GM23338 (cell line): ENCODE data around the gene MAST4. TPM values are rescaled to one million over a fixed set of nuclear protein-coding genes. Genes with fewer than 3 reads are reported as not detected.

Experiments used
- ATAC-seq: fragments of 200-7000 bp; cut with Tn5 transposase; 3 replicates; pipeline ENCODE4 v1.9.1; 2020
- DNase-seq: peaks from one replicate; pipeline ENCODE4 v3.0.0-alpha.2; 2015; ENCODE audit warnings: low spot score
- H2AFZ ChIP-seq: fragments of 200-600 bp; sonication (generic); 2 replicates; pipeline ENCODE4 v1.8.0; 2016; ENCODE audit warnings: antibody characterized with exemption, mild to moderate bottlenecking, moderate library complexity
- H3F3A ChIP-seq: fragments of 200-600 bp; sonication (generic); replicated peaks from 2 replicates; pipeline ENCODE4 v1.8.0; 2017; ENCODE audit warnings: antibody characterized with exemption, mixed run types, low read depth
- H3K27ac ChIP-seq: fragments of 200-600 bp; sonication (generic); 2 replicates; pipeline ENCODE4 v1.6.1; 2016; ENCODE audit warnings: low read depth
- H3K27me3 ChIP-seq: fragments of 200-600 bp; sonication (generic); 2 replicates; pipeline ENCODE4 v1.8.0; 2016; ENCODE audit warnings: mild to moderate bottlenecking, mixed run types, moderate library complexity; ENCODE audit not compliant: insufficient read depth
- H3K36me3 ChIP-seq: fragments of 200-600 bp; sonication (generic); 2 replicates; pipeline ENCODE4 v1.8.0; 2016; ENCODE audit warnings: mild to moderate bottlenecking; ENCODE audit not compliant: insufficient read depth
- H3K4me1 ChIP-seq: fragments of 200-600 bp; sonication (generic); 2 replicates; pipeline ENCODE4 v1.8.0; 2016; ENCODE audit warnings: mild to moderate bottlenecking, moderate library complexity; ENCODE audit not compliant: insufficient read depth
- H3K4me2 ChIP-seq: fragments of 200-600 bp; sonication (generic); 2 replicates; pipeline ENCODE4 v1.7.1; 2017; ENCODE audit warnings: mixed run types
- H3K4me3 ChIP-seq: fragments of 200-600 bp; sonication (generic); 2 replicates; pipeline ENCODE4 v1.6.1; 2016; ENCODE audit warnings: mixed run types
- H3K79me2 ChIP-seq: fragments of 200-600 bp; sonication (generic); replicated peaks from 2 replicates; pipeline ENCODE4 v1.8.0; 2017; ENCODE audit warnings: mild to moderate bottlenecking; ENCODE audit not compliant: insufficient read depth
- H3K9me2 ChIP-seq: fragments of 200-600 bp; sonication (generic); 2 replicates; pipeline ENCODE4 v1.8.0; 2017; ENCODE audit not compliant: insufficient read depth
- H4K20me1 ChIP-seq: fragments of 200-600 bp; sonication (generic); replicated peaks from 2 replicates; pipeline ENCODE4 v1.8.0; 2017; ENCODE audit warnings: mild to moderate bottlenecking; ENCODE audit not compliant: insufficient read depth
- H3K27ac Mint-ChIP-seq: 2 replicates; pipeline ENCODE4 v1.8.0; 2020; ENCODE audit warnings: inconsistent platforms, mild to moderate bottlenecking, moderate library complexity, mixed read lengths
- H3K27me3 Mint-ChIP-seq: 3 replicates; pipeline ENCODE4 v1.8.0; 2022; ENCODE audit warnings: low read depth, mild to moderate bottlenecking, moderate library complexity, mixed read lengths, inconsistent platforms; ENCODE audit not compliant: insufficient read depth, poor library complexity
- H3K36me3 Mint-ChIP-seq: 3 replicates; pipeline ENCODE4 v1.8.0; 2021; ENCODE audit warnings: low read depth, mild to moderate bottlenecking, inconsistent platforms, moderate library complexity, mixed read lengths
- H3K4me1 Mint-ChIP-seq: 3 replicates; pipeline ENCODE4 v1.8.0; 2020; ENCODE audit warnings: mild to moderate bottlenecking, inconsistent platforms, mixed read lengths
- H3K4me3 Mint-ChIP-seq: 3 replicates; pipeline ENCODE4 v1.8.0; 2021; ENCODE audit warnings: moderate library complexity, mild to moderate bottlenecking, inconsistent platforms, mixed read lengths
- H3K9me3 Mint-ChIP-seq: 3 replicates; pipeline ENCODE4 v1.8.0; 2020; ENCODE audit warnings: moderate library complexity, mild to moderate bottlenecking, inconsistent platforms, mixed read lengths
- CREB1 ChIP-seq: fragments of 250-450 bp; sonication (Bioruptor Pico); IDR thresholded peaks from 2 replicates; pipeline ENCODE4 v1.5.0; 2020; ENCODE audit warnings: low read depth, mild to moderate bottlenecking, moderate library complexity
- CTCF ChIP-seq, 2 experiments: fragments of 200-600 bp in 1 of 2; sonication (generic) in 1 of 2; conservative IDR thresholded peaks; 2 replicates each; pipeline versions ENCODE4 v1.5.1 to v1.6.1; 2016 to 2017; ENCODE audit warnings: antibody characterized with exemption in 2 of 2, low read depth in 2 of 2, mild to moderate bottlenecking in 2 of 2, moderate library complexity in 1 of 2
- EZH2 ChIP-seq: fragments of 200-600 bp; sonication (generic); IDR thresholded peaks from one replicate; pipeline ENCODE4 v1.8.0; 2017; ENCODE audit warnings: antibody characterized with exemption, mild to moderate bottlenecking, low read depth; ENCODE audit not compliant: unreplicated experiment
- JUNB ChIP-seq: IDR thresholded peaks from one replicate; pipeline ENCODE4 v1.6.1; 2016; ENCODE audit warnings: antibody characterized with exemption; ENCODE audit not compliant: unreplicated experiment
- NANOG ChIP-seq: IDR thresholded peaks from 2 replicates; pipeline ENCODE4 v1.6.1; 2016; ENCODE audit warnings: antibody characterized with exemption, borderline replicate concordance
- POLR2AphosphoS5 ChIP-seq: IDR thresholded peaks from 2 replicates; pipeline ENCODE4 v1.6.1; 2016; ENCODE audit warnings: antibody characterized with exemption, low read depth
- REST ChIP-seq: IDR thresholded peaks from one replicate; pipeline ENCODE4 v1.6.1; 2018; ENCODE audit warnings: antibody characterized with exemption; ENCODE audit not compliant: unreplicated experiment
- STAT1 ChIP-seq: IDR thresholded peaks from one replicate; pipeline ENCODE4 v1.6.1; 2016; ENCODE audit warnings: antibody characterized with exemption; ENCODE audit not compliant: unreplicated experiment
- ZNF114 ChIP-seq: fragments of 250-450 bp; sonication (Bioruptor Pico); IDR thresholded peaks from 2 replicates; pipeline ENCODE4 v1.5.0; 2020; ENCODE audit warnings: mild to moderate bottlenecking, moderate library complexity
- ZNF331 ChIP-seq: fragments of 250-450 bp; sonication (Bioruptor Pico); IDR thresholded peaks from 2 replicates; pipeline ENCODE4 v1.5.0; 2020; ENCODE audit warnings: low read depth, mild to moderate bottlenecking, moderate library complexity
- ZNF462 ChIP-seq: fragments of 250-450 bp; sonication (Bioruptor Pico); IDR thresholded peaks from 2 replicates; pipeline ENCODE4 v1.5.0; 2020; ENCODE audit warnings: mild to moderate bottlenecking, moderate library complexity
- polyA plus RNA-seq: library from polyadenylated mRNA; unstranded; fragments of >200 nt; fragmentation: Nextera tagmentation; extraction: Ambion mirVana; gene quantifications from 2 replicates; pipeline ENCODE4 v1.2.1, GENCODE V29; 2016
- total RNA-seq: library from RNA; depleted of rRNA; stranded (reverse); fragments of >200 nt; shearing (Covaris generic); gene quantifications from 2 replicates; pipeline ENCODE4 v1.2.3, GENCODE V29; 2014
- TF ChIP-seq, protein P1 (sequence below): IDR thresholded peaks from 2 replicates; pipeline ENCODE4 v1.6.1; 2016; ENCODE audit warnings: antibody characterized with exemption

Gene MAST4
- total and polyA plus RNA-seq, 2 experiments from 2014 or later: 3.6 to 8.5 TPM

DNA sequence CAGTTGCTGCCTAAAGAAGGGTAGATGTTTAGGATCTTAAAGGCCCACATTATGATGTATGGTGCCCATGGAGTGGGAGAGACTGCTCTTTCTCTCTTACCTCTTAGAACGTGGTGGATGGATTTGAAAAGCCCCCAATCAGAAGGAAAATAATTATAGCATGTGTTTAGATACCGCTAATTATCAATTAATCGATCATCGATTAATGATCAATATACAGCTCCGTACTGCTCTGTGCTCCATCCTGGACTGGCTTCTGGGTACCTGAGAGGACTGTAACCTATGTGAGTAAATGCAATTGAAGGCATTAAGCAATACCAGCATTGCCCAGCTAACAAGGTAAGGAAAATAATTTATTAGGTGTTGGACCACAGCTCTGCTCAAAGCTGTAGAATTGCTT lies 149.1 kb downstream of the MAST4 start:
- DNase-seq (no peak), ATAC-seq (no peak)
- Histone ChIP-seq H3K9me2 (peaks cover 11% of the 10 kb centered on the region), H3K4me3 (no peak overlapping the region), H3K4me1 (no peaks in the 10 kb centered on the region), H3F3A (no peaks in the 10 kb centered on the region), H3K79me2 (no peaks in the 10 kb centered on the region), H3K27me3 (no peaks in the 10 kb centered on the region), H4K20me1 (no peaks in the 10 kb centered on the region), H3K36me3 (peaks cover 10% of the 10 kb centered on the region; the same call in 1 of the 2 replicates), H2AFZ (no peak overlapping the region), H3K27ac (no peak overlapping the region), H3K4me2 (no peak overlapping the region)
- Mint-ChIP-seq H3K4me3 (no peak overlapping the region), H3K27ac (no peak overlapping the region), H3K9me3 (peaks cover 17% of the 10 kb centered on the region), H3K36me3 (peaks cover 15% of the 10 kb centered on the region), H3K4me1 (no peaks in the 10 kb centered on the region), H3K27me3 (peaks cover 3% of the 10 kb centered on the region)
- TF ChIP-seq ZNF331 (CRISPR knock-in tag) (no peak), ZNF462 (CRISPR knock-in tag) (no peak), POLR2AphosphoS5 (no peak), EZH2 (no peak), REST (no peak), STAT1 (no peak), JUNB (no peak), NANOG (no peak), CREB1 (CRISPR knock-in tag) (no peak), CTCF (conservative IDR thresholded peaks at IDR 0.05; ENCODE audit: low read depth in 2 of 2) (no peak), ZNF114 (CRISPR knock-in tag) (no peak)
- TF ChIP-seq, protein P1, sequence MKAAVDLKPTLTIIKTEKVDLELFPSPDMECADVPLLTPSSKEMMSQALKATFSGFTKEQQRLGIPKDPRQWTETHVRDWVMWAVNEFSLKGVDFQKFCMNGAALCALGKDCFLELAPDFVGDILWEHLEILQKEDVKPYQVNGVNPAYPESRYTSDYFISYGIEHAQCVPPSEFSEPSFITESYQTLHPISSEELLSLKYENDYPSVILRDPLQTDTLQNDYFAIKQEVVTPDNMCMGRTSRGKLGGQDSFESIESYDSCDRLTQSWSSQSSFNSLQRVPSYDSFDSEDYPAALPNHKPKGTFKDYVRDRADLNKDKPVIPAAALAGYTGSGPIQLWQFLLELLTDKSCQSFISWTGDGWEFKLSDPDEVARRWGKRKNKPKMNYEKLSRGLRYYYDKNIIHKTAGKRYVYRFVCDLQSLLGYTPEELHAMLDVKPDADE: no peak
